ENCODE measurements around the gene AP3D1. TPM values are rescaled to one million over a fixed set of nuclear protein-coding genes. Genes with fewer than 3 reads are reported as not detected.

Gene AP3D1
- total RNA-seq, 2 experiments from 2014 or later = 80.0 to 99.8 TPM

DNA sequence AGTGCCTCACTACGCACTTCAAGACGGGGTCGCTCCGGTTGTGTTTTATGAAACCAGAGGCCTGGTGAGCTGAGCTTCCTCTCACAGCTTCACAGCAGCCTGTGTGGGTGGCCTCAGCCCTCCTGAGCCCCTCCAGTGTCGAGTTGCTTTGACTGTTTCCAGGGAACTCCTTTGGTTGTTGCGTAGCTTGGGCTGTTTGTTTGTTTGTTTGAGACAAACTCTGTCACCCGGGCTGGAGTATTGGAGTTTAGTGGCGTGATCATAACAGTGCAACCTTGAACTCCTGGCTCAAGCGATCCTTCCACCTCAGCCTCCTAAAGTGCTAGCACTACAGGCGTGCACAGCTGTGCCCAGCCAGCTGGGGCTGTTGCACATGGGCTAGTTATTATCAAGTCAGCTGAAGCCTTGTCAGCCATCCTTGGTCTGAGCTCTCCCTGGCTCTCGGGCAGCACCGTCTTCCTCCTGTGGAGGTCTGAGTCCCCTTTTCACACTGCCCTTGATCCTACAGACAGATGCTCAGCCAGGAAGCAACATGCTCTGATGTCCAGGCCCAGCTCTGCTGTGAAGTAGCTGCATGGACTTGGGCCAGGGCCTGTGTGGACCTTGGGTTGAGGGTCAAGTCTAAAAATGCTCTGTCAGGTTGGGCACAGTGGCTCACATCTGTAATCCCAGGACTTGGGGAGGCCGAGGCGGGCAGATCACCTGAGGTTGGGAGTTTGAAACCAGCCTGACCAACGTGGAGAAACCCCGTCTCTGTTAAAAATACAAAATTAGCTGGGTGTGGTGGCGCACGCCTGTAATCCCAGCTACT lies 22.6 kb upstream of the AP3D1 start:
- Histone ChIP-seq H3K4me1 (ENCODE audit: insufficient read depth, low read length, poor library complexity, severe bottlenecking) (peaks cover 30% of the 10 kb centered on the region), H3K9me2 (ENCODE audit: insufficient read depth, low read length) (no peaks in the 10 kb centered on the region), H3K4me2 (ENCODE audit: low read length) (no peak overlapping the region), H3K79me2 (ENCODE audit: insufficient read depth, low read depth, low read length) (peaks cover 96% of the 10 kb centered on the region), H3K4me3 (ENCODE audit: low read depth, low read length, poor library complexity, severe bottlenecking) (no peak overlapping the region), H3K27ac (ENCODE audit: low read depth, low read length, poor library complexity, severe bottlenecking) (no peak overlapping the region), H3K36me3 (ENCODE audit: insufficient read depth, low read length) (peaks cover 35% of the 10 kb centered on the region), H2AFZ (ENCODE audit: low read length) (no peak overlapping the region), H3K9me3 (ENCODE audit: low read length) (no peaks in the 10 kb centered on the region; the same call in 1 of the 2 replicates), H4K20me1 (ENCODE audit: insufficient read depth, low read length) (peaks cover 17% of the 10 kb centered on the region)
- TF ChIP-seq EZH2phosphoT487 (IDR thresholded peaks at IDR 0.05; ENCODE audit: borderline replicate concordance, low read depth, low read length) = no peak
- TF ChIP-seq, protein P1, sequence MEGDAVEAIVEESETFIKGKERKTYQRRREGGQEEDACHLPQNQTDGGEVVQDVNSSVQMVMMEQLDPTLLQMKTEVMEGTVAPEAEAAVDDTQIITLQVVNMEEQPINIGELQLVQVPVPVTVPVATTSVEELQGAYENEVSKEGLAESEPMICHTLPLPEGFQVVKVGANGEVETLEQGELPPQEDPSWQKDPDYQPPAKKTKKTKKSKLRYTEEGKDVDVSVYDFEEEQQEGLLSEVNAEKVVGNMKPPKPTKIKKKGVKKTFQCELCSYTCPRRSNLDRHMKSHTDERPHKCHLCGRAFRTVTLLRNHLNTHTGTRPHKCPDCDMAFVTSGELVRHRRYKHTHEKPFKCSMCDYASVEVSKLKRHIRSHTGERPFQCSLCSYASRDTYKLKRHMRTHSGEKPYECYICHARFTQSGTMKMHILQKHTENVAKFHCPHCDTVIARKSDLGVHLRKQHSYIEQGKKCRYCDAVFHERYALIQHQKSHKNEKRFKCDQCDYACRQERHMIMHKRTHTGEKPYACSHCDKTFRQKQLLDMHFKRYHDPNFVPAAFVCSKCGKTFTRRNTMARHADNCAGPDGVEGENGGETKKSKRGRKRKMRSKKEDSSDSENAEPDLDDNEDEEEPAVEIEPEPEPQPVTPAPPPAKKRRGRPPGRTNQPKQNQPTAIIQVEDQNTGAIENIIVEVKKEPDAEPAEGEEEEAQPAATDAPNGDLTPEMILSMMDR (conservative IDR thresholded peaks at IDR 0.05; ENCODE audit: low read length) = no peak
- ChIA-PET CTCF (ENCODE audit: unreplicated experiment) (interaction anchor here (0.6 to 1.0 kb wide), 2 partner anchors 87 to 228 kb away, joined by 3 read pairs; no protein-coding TSS in a partner anchor), POLR2A (interaction anchor here (0.6 kb wide), 1 partner anchor 92 kb away, joined by 3 read pairs; no protein-coding TSS in a partner anchor)
- BruUV-seq (replicated peaks) = no TSS peak
- intact Hi-C loops (cut with micrococcal nuclease; ENCODE audit: unreplicated experiment) = no loop called here
- DNase-seq (ENCODE audit: low spot score) = no peak

DNA sequence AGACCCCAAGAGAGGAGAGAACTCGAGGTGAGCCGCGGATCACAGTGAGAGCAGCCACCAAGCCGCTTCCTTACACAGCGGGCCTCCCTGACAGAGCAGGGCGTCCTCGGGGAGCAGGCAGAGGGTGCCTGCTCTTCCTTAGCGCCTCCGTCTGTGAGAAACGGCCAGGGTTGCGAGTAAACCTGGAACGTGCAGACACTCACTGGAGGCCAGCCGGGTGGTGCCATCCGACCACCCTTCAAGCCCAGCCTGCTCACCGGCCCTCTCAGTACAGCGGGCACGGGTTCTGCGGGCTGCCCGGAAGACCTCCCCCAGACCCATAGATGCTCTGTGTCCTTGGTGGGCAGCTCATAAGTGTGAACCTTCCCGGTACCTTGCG lies 22.0 kb upstream of the AP3D1 start:
- POLR2A ChIA-PET = interaction anchor here (0.6 kb wide), 1 partner anchor 93 kb away, joined by 3 read pairs; no protein-coding TSS in a partner anchor
- H3K9me2 ChIP-seq (ENCODE audit: insufficient read depth, low read length) = no peaks in the 10 kb centered on the region
- no peak overlapping the region for H3K27ac ChIP-seq (ENCODE audit: low read depth, low read length, poor library complexity, severe bottlenecking)
- no peak overlapping the region for H3K4me3 ChIP-seq (ENCODE audit: low read depth, low read length, poor library complexity, severe bottlenecking)
- no peak for TF ChIP-seq EZH2phosphoT487 (IDR thresholded peaks at IDR 0.05; ENCODE audit: borderline replicate concordance, low read depth, low read length)
- TF ChIP-seq, protein P1 (conservative IDR thresholded peaks at IDR 0.05; ENCODE audit: low read length) = no peak
- H3K36me3 ChIP-seq (ENCODE audit: insufficient read depth, low read length) = peaks cover 39% of the 10 kb centered on the region
- CTCF ChIA-PET (ENCODE audit: unreplicated experiment) = interaction anchor here (0.6 kb wide), 1 partner anchor 86 kb away, joined by 3 read pairs; no protein-coding TSS in a partner anchor
- peaks cover 36% of the 10 kb centered on the region for H3K4me1 ChIP-seq (ENCODE audit: insufficient read depth, low read length, poor library complexity, severe bottlenecking)
- BruUV-seq (replicated peaks) = no TSS peak
- intact Hi-C loops (cut with micrococcal nuclease; ENCODE audit: unreplicated experiment) = no loop called here
- no peaks in the 10 kb centered on the region; the same call in 1 of the 2 replicates for H3K9me3 ChIP-seq (ENCODE audit: low read length)
- H3K79me2 ChIP-seq (ENCODE audit: insufficient read depth, low read depth, low read length) = peaks cover 97% of the 10 kb centered on the region
- DNase-seq (ENCODE audit: low spot score) = no peak
- no peak overlapping the region for H2AFZ ChIP-seq (ENCODE audit: low read length)
- H3K4me2 ChIP-seq (ENCODE audit: low read length) = no peak overlapping the region
- peaks cover 18% of the 10 kb centered on the region for H4K20me1 ChIP-seq (ENCODE audit: insufficient read depth, low read length)

Measured in OCI-LY7 (cell line).